NCI-H774 (cell line): ENCODE data around the gene RNU6-1.

Experiments used
- DNase-seq: peaks from one replicate; lab custom pipeline; 2025; lab: John Stamatoyannopoulos, UW

Gene RNU6-1

GRCh38 chr15:67801142-67801541 lies 38.7 kb downstream of the RNU6-1 start:
- no peak for DNase-seq

- no peak for DNase-seq
Observed at GRCh38 chr15:67799801-67800205, 40.0 kb downstream of the RNU6-1 start.

- DNase-seq: no peak
Observed at GRCh38 chr15:67796196-67797127, 43.4 kb downstream of the RNU6-1 start.

GRCh38 chr15:67794832-67795574 lies 44.8 kb downstream of the RNU6-1 start:
- DNase-seq: no peak

GRCh38 chr15:67792250-67792942 lies 47.4 kb downstream of the RNU6-1 start:
- no peak for DNase-seq

- DNase-seq: no peak
Observed at GRCh38 chr15:67790610-67791319, 49.1 kb downstream of the RNU6-1 start.
